ENCODE data around the gene PLEKHJ1. TPM values are rescaled to one million over a fixed set of nuclear protein-coding genes. Genes with fewer than 3 reads are reported as not detected.

Gene PLEKHJ1
- polyA plus RNA-seq, 2 donors: 55.5 to 59.5 TPM

DNA sequence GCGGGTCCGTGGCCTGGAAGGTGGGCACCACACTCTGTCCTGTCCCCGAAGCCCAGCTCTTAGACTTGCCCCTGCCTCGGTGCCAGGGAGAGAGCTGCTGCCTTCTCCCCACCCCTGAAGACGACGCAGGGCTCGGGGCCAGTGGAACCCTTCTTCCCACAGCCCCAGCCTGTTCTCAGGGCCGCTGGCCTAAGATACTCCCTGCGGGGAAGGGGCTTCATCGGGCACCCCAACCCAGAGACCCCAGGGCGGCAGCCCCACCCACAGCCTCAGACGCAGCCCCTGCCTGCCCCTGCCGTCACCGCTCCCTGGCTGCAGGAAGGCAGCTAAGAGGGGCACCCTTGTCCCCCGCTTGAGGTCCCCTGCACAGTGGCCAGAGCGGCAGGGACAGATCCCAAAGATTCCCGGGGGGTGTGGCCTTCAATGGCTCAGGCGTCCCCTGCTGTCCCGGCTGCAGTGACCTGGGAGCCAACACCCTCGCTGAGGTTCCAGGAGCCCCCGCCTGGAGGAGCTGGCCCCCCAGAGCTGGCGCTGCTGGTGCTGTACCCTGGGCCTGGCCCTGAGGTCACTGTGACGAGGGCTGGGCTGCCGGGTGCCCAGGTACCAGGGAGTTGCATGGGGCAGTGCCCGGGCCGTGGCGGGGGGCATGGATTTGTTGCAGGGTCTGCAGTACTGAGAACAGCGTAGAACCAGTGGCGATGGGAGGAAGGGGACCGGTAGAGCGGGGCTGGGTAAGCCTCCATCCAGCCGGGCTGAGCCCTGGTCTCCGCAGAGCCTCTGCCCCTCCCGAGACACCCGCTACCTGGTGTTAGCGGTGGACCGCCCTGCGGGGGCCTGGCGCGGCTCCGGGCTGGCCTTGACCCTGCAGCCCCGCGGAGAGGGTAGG, 14.0 kb upstream of the PLEKHJ1 start:
- Histone ChIP-seq H3K36me3 (ENCODE audit: control insufficient read depth in 2 of 2, insufficient read depth in 2 of 2, low read length in 1 of 2) (peaks cover 14 to 35% of the 10 kb centered on the region in 2 donors), H3K4me1 (ENCODE audit: control insufficient read depth in 2 of 2, insufficient read depth in 2 of 2, low read length in 1 of 2) (peaks cover 11 to 29% of the 10 kb centered on the region in 2 donors), H3K27me3 (ENCODE audit: control insufficient read depth in 1 of 2, insufficient read depth in 2 of 2, low read length in 2 of 2) (peaks cover 0 to 25% of the 10 kb centered on the region in 2 donors), H3K9me3 (ENCODE audit: control insufficient read depth in 2 of 2, insufficient read depth in 1 of 2, low read depth in 1 of 2, low read length in 1 of 2) (no peaks in the 10 kb centered on the region), H3K27ac (ENCODE audit: low read depth in 2 of 2, low read length in 1 of 2) (no peak overlapping the region), H3K4me3 (ENCODE audit: low read depth in 1 of 2, low read length in 2 of 2) (peak overlapping the region in 1 of 2 donors; percentile 10)
- WGBS, 2 donors: 16 to 22% methylated on average over 41 to 43 of the region's 43 CpGs

DNA sequence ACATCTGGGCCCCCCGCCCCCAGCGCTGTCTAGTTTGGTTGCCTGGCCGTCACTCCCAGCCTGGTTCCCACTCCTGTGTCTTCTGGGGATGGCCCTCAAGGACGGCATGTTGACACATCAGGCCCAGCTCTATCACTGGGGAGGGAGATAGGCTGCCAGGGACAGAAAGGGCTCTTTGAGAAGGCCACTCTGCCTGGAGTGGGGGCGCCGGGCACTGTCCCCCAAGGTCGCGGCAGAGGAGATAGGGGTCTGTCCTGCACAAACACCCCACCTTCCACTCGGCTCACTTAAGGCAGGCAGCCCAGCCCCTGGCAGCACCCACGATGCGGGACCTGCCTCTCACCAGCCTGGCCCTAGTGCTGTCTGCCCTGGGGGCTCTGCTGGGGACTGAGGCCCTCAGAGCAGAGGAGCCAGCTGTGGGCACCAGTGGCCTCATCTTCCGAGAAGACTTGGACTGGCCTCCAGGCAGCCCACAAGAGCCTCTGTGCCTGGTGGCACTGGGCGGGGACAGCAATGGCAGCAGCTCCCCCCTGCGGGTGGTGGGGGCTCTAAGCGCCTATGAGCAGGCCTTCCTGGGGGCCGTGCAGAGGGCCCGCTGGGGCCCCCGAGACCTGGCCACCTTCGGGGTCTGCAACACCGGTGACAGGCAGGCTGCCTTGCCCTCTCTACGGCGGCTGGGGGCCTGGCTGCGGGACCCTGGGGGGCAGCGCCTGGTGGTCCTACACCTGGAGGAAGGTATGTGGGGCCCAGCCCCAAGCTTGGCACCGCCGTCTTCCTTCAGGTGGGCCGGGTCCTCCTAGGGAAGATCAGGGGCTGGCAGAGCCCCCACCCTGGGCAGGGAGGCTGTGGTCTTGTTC, 13.1 kb upstream of the PLEKHJ1 start, which contains the start of gene AMH:
Gene AMH, plus strand, starts transcription at position 314 of the 857 bp plus-strand sequence. Its CDS starts 10 bp downstream, at position 324.
- Histone ChIP-seq H3K4me1 (ENCODE audit: control insufficient read depth in 2 of 2, insufficient read depth in 2 of 2, low read length in 1 of 2) (peaks cover 11 to 29% of the 10 kb centered on the region in 2 donors), H3K27me3 (ENCODE audit: control insufficient read depth in 1 of 2, insufficient read depth in 2 of 2, low read length in 2 of 2) (peaks cover 0 to 25% of the 10 kb centered on the region in 2 donors), H3K9me3 (ENCODE audit: control insufficient read depth in 2 of 2, insufficient read depth in 1 of 2, low read depth in 1 of 2, low read length in 1 of 2) (no peaks in the 10 kb centered on the region), H3K4me3 (ENCODE audit: low read depth in 1 of 2, low read length in 2 of 2) (peak within 1 kb of the TSS in 1 of 2 donors; percentile 10), H3K27ac (ENCODE audit: low read depth in 2 of 2, low read length in 1 of 2) (no peak within 1 kb of the TSS), H3K36me3 (ENCODE audit: control insufficient read depth in 2 of 2, insufficient read depth in 2 of 2, low read length in 1 of 2) (peaks cover 15 to 41% of the 10 kb centered on the region in 2 donors)
- 74 to 75% methylated on average over 27 of the region's 27 CpGs for WGBS, 2 donors

DNA sequence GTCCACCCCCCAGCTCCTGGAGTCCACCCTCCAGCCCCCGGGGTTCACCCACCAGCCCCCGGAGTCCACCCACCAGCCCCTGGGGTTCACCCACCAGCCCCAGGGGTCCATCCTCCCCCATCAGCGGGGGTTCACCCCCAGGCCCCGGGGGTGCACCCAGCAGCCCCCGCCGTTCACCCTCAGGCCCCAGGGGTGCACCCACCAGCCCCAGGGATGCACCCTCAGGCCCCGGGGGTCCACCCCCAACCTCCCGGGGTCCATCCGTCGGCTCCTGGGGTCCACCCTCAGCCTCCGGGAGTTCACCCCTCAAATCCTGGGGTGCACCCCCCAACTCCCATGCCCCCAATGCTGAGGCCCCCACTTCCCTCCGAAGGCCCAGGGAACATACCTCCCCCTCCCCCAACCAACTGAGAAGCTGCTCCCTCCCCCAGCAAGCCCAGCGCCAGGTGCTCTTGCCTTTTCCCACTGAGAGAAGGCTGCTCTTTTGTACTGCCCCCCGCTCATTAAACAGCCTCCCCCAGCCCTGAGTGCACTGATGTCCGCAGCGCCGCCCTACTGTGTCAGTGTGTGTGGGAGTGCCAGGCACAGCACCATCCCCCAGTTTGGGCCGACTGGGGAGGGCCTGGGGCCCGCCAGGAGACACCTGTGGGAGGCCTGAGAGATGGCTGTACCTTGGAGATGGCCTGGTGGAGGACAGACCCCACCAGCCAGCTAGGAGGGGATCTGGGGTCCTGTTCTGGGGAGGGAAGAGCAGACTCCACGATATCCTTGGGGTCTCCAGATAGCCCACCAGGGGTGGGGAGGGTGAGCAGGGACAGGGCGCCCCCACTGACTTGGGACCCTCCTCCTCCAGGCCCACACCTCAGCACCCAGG, 12.2 kb upstream of the PLEKHJ1 start:
- Histone ChIP-seq H3K9me3 (ENCODE audit: control insufficient read depth in 2 of 2, insufficient read depth in 1 of 2, low read depth in 1 of 2, low read length in 1 of 2) (no peaks in the 10 kb centered on the region), H3K4me3 (ENCODE audit: low read depth in 1 of 2, low read length in 2 of 2) (no peak overlapping the region), H3K4me1 (ENCODE audit: control insufficient read depth in 2 of 2, insufficient read depth in 2 of 2, low read length in 1 of 2) (peaks cover 7 to 23% of the 10 kb centered on the region in 2 donors), H3K27me3 (ENCODE audit: control insufficient read depth in 1 of 2, insufficient read depth in 2 of 2, low read length in 2 of 2) (peaks cover 0 to 23% of the 10 kb centered on the region in 2 donors), H3K27ac (ENCODE audit: low read depth in 2 of 2, low read length in 1 of 2) (no peak overlapping the region), H3K36me3 (ENCODE audit: control insufficient read depth in 2 of 2, insufficient read depth in 2 of 2, low read length in 1 of 2) (peaks cover 15 to 50% of the 10 kb centered on the region in 2 donors)
- WGBS, 2 donors: 83 to 85% methylated on average over 16 to 21 of the region's 21 CpGs

DNA sequence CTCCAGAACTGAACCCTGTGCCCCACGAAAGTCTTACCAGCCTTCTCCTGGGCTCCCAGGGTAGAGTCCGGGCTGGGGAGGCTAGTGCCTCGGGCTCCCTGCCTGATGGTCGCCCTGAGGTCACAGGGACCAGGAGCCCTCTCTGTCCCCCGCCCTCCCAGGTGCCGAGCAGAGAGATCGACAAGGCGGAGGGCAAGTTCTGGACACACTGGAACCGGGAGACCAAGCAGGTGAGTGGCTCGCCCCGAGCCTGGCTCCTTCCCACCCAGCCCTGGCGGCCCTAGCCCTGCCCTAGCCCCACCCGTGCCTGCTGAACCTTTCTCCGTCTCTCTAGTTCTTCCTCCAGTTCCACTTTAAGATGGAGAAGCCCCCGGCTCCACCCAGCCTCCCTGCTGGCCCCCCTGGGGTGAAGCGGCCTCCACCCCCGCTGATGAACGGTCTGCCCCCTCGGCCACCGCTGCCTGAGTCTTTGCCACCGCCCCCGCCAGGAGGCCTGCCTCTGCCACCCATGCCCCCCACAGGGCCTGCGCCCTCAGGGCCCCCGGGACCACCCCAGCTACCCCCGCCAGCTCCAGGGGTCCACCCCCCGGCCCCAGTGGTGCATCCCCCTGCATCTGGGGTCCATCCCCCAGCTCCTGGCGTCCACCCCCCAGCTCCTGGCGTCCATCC, 11.4 kb upstream of the PLEKHJ1 start:
- Histone ChIP-seq H3K27me3 (ENCODE audit: control insufficient read depth in 1 of 2, insufficient read depth in 2 of 2, low read length in 2 of 2) (peaks cover 0 to 15% of the 10 kb centered on the region in 2 donors), H3K27ac (ENCODE audit: low read depth in 2 of 2, low read length in 1 of 2) (no peak overlapping the region), H3K4me1 (ENCODE audit: control insufficient read depth in 2 of 2, insufficient read depth in 2 of 2, low read length in 1 of 2) (peaks cover 6 to 20% of the 10 kb centered on the region in 2 donors), H3K9me3 (ENCODE audit: control insufficient read depth in 2 of 2, insufficient read depth in 1 of 2, low read depth in 1 of 2, low read length in 1 of 2) (no peaks in the 10 kb centered on the region), H3K4me3 (ENCODE audit: low read depth in 1 of 2, low read length in 2 of 2) (no peak overlapping the region), H3K36me3 (ENCODE audit: control insufficient read depth in 2 of 2, insufficient read depth in 2 of 2, low read length in 1 of 2) (peaks cover 15 to 54% of the 10 kb centered on the region in 2 donors)
- WGBS, 2 donors: 84 to 87% methylated on average over 23 to 28 of the region's 28 CpGs

DNA sequence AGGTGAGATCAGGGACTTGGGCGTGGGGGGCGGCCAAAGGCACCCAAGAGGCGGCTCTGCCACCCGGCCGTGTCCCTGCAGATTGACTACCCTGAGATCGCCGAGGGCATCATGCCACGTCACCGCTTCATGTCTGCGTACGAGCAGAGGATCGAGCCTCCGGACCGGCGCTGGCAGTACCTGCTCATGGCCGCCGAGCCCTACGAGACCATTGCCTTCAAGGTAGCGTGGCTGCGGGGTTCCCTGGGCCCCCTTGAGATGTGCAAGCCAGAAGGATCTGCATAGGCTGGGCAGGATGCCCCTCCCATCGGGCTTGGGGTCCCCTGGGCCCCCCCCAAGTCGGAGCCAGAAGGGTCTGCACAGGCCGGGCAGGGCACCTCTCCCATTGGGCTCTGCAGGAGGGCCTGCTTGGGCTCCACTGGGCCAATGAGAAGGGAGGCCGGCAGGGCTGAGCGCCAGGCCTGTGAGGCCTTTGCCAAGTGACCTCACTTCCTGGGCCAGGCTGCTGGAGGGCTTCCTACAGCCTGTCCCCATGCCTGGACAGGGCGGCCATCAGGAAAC, 10.8 kb upstream of the PLEKHJ1 start:
- H3K4me1 ChIP-seq (ENCODE audit: control insufficient read depth in 2 of 2, insufficient read depth in 2 of 2, low read length in 1 of 2): peaks cover 6 to 24% of the 10 kb centered on the region in 2 donors
- 83 to 84% methylated on average over 26 of the region's 26 CpGs for WGBS, 2 donors
- H3K27ac ChIP-seq (ENCODE audit: low read depth in 2 of 2, low read length in 1 of 2): no peak overlapping the region
- H3K9me3 ChIP-seq (ENCODE audit: control insufficient read depth in 2 of 2, insufficient read depth in 1 of 2, low read depth in 1 of 2, low read length in 1 of 2): no peaks in the 10 kb centered on the region
- no peak overlapping the region for H3K4me3 ChIP-seq (ENCODE audit: low read depth in 1 of 2, low read length in 2 of 2)
- peaks cover 15 to 54% of the 10 kb centered on the region in 2 donors for H3K36me3 ChIP-seq (ENCODE audit: control insufficient read depth in 2 of 2, insufficient read depth in 2 of 2, low read length in 1 of 2)
- H3K27me3 ChIP-seq (ENCODE audit: control insufficient read depth in 1 of 2, insufficient read depth in 2 of 2, low read length in 2 of 2): peaks cover 0 to 13% of the 10 kb centered on the region in 2 donors

DNA sequence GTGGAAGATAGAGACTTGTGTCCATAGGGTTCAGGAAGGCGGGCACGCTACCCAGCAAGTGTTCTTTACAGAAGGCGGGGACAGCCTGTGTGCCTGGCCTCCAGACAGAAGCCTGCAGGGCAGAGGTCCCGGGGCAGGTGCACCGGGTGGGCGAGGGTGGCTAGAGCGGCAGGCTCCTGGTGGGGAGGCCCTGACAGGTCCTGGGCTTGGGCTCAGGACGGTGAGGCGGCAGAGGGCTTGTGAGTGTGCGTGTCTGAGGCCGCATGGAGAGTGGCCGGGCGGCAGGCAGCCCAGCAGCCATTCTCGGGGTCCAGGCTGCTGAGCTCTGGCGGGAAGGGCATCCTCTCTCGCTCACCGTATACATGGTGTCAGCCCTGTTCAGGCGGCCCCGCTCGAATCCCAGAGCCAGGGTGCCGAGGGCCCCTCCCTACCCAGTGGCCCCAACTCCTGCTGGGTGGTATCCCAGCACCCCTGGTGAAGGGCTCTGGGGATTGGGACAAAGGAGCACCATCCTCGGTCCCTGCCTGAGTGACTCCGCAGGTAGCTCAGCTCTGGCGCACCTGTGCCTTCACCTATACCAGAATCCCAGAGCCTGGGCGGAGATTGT, 10.0 kb upstream of the PLEKHJ1 start:
- H3K4me1 ChIP-seq (ENCODE audit: control insufficient read depth in 2 of 2, insufficient read depth in 2 of 2, low read length in 1 of 2): peaks cover 3 to 23% of the 10 kb centered on the region in 2 donors

DNA sequence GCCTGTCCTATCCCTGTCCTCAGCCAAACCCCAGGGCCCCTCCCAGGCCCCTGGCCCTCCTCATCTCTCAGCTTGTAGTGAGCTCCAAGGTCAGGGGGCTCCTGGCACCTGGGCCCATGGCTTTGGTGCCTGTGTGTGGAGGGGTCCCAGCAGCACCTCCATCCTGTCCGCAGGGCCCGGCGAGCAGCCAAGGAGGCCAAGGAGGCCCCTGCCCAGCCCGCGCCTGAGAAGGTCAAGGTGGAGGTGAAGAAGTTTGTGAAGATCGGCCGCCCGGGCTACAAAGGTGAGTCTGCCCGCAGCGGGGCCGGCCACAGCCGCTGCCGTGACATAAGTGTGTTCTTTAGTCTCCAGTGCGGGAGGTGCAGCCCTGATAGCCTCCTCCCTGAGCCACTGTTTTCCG, 9.1 kb upstream of the PLEKHJ1 start:
- Histone ChIP-seq H3K9me3 (ENCODE audit: control insufficient read depth in 2 of 2, insufficient read depth in 1 of 2, low read depth in 1 of 2, low read length in 1 of 2) (no peaks in the 10 kb centered on the region), H3K27ac (ENCODE audit: low read depth in 2 of 2, low read length in 1 of 2) (no peak overlapping the region), H3K36me3 (ENCODE audit: control insufficient read depth in 2 of 2, insufficient read depth in 2 of 2, low read length in 1 of 2) (peaks cover 15 to 54% of the 10 kb centered on the region in 2 donors), H3K4me3 (ENCODE audit: low read depth in 1 of 2, low read length in 2 of 2) (no peak overlapping the region), H3K27me3 (ENCODE audit: control insufficient read depth in 1 of 2, insufficient read depth in 2 of 2, low read length in 2 of 2) (peaks cover 0 to 3% of the 10 kb centered on the region in 2 donors), H3K4me1 (ENCODE audit: control insufficient read depth in 2 of 2, insufficient read depth in 2 of 2, low read length in 1 of 2) (peaks cover 6 to 23% of the 10 kb centered on the region in 2 donors)
- WGBS, 2 donors: 95% methylated on average over 15 of the region's 15 CpGs

More for the DNA sequence above, 10.0 kb upstream of the PLEKHJ1 start:
- Histone ChIP-seq H3K36me3 (ENCODE audit: control insufficient read depth in 2 of 2, insufficient read depth in 2 of 2, low read length in 1 of 2) (peaks cover 15 to 54% of the 10 kb centered on the region in 2 donors), H3K9me3 (ENCODE audit: control insufficient read depth in 2 of 2, insufficient read depth in 1 of 2, low read depth in 1 of 2, low read length in 1 of 2) (no peaks in the 10 kb centered on the region), H3K27ac (ENCODE audit: low read depth in 2 of 2, low read length in 1 of 2) (no peak overlapping the region), H3K27me3 (ENCODE audit: control insufficient read depth in 1 of 2, insufficient read depth in 2 of 2, low read length in 2 of 2) (peaks cover 0 to 10% of the 10 kb centered on the region in 2 donors), H3K4me3 (ENCODE audit: low read depth in 1 of 2, low read length in 2 of 2) (no peak overlapping the region)
- 91 to 92% methylated on average over 25 of the region's 25 CpGs for WGBS, 2 donors

DNA sequence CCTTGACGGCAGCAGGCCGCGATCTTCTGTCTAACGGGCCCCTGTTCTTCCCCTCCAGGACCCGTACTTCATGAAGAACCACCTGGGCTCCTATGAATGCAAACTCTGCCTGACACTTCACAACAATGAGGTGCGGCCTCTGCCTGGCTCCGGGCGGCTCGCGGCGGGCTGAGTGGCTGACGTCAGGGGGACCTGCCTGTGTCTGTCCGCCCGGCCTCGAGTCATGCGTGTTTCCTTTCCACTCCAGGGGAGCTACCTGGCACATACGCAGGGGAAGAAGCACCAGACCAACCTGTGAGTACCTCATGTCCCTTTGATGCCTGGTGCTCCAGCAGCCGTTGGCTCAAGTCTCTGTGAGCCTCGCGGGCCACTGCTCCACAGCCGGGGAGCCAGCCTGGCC, 8.4 kb upstream of the PLEKHJ1 start:
- Histone ChIP-seq H3K27me3 (ENCODE audit: control insufficient read depth in 1 of 2, insufficient read depth in 2 of 2, low read length in 2 of 2) (no peaks in the 10 kb centered on the region), H3K4me1 (ENCODE audit: control insufficient read depth in 2 of 2, insufficient read depth in 2 of 2, low read length in 1 of 2) (peaks cover 6 to 25% of the 10 kb centered on the region in 2 donors), H3K9me3 (ENCODE audit: control insufficient read depth in 2 of 2, insufficient read depth in 1 of 2, low read depth in 1 of 2, low read length in 1 of 2) (no peaks in the 10 kb centered on the region), H3K27ac (ENCODE audit: low read depth in 2 of 2, low read length in 1 of 2) (no peak overlapping the region), H3K4me3 (ENCODE audit: low read depth in 1 of 2, low read length in 2 of 2) (no peak overlapping the region), H3K36me3 (ENCODE audit: control insufficient read depth in 2 of 2, insufficient read depth in 2 of 2, low read length in 1 of 2) (peaks cover 15 to 54% of the 10 kb centered on the region in 2 donors)
- 86 to 91% methylated on average over 21 of the region's 21 CpGs for WGBS, 2 donors
